ENCODE results near the gene HOMER3. TPM values are rescaled to one million over a fixed set of nuclear protein-coding genes. Genes with fewer than 3 reads are reported as not detected.
A peak's percentile ranks its signal among the peaks of the same experiment; 100 is the strongest.

The HOMER3 gene
- 23.9 and 28.1 TPM in 2 replicates for total RNA-seq (2014; rRNA removed; shearing (Covaris generic))

GRCh38 chr19:18940769-18941627, at the start of gene HOMER3:
Gene HOMER3 (minus strand): TSS chr19:18941217. CDS start chr19:18938982, 2,235 bp downstream.
- peak; percentile 73 to 81 for DNase-seq

DNA sequence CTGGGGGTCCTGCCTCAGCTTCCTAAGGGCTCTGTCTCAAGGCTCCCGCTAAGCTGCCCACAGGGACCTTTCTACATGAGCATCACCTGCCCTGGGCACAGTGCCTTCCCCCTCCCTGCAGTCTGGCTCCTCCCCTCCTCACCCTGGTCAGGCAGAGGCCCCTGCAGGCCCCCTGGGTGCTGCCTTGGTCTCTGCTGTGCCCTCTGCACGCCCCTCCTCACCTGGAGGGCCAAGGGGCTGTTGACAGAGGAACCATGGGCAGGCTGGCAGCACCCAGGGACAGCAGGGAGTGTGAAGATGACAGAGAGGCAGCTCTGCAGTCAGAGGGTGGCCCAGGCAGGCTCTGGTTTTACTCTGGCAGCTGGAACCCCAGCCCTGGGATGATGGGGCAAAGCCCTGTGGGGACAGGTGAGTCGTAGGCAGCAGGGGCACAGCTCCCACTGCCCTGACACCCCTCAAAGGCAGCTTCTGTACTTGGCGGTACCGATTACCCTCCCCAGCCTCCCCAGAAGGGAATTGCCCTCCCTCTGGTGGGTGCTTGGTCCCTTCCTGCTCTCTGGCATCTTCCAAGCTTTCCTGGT, 49.2 kb upstream of the HOMER3 start:
- H3K4me3 ChIP-seq = no peak overlapping the region
- peaks cover 10% of the 10 kb centered on the region for H3K36me3 ChIP-seq
- H3K4me1 ChIP-seq = no peaks in the 10 kb centered on the region
- no peaks in the 10 kb centered on the region for H3K9me3 ChIP-seq (replicated peaks)
- H3K27ac ChIP-seq = no peak overlapping the region
- H3K27me3 ChIP-seq = no peaks in the 10 kb centered on the region
- no peak for DNase-seq

More at GRCh38 chr19:18940769-18941627, at the start of gene HOMER3:
- H3K4me3 ChIP-seq = peak within 1 kb of the TSS; percentile 78
- H3K9me3 ChIP-seq (replicated peaks) = no peaks in the 10 kb centered on the region
- H3K27me3 ChIP-seq = no peaks in the 10 kb centered on the region
- peaks cover 3% of the 10 kb centered on the region; the same call in 1 of the 2 replicates for H3K36me3 ChIP-seq
- H3K4me1 ChIP-seq = peaks cover 2% of the 10 kb centered on the region; the same call in 1 of the 2 replicates
- H3K27ac ChIP-seq = peak within 1 kb of the TSS; percentile 44

GRCh38 chr19:18989316-18989715, 48.3 kb upstream of the HOMER3 start:
- Histone ChIP-seq H3K27ac (no peak overlapping the region), H3K27me3 (peaks cover under 1% of the 10 kb centered on the region), H3K9me3 (replicated peaks) (no peaks in the 10 kb centered on the region), H3K4me3 (no peak overlapping the region), H3K36me3 (peaks cover 5% of the 10 kb centered on the region), H3K4me1 (no peaks in the 10 kb centered on the region)
- no peak for DNase-seq

- no peak overlapping the region for H3K4me3 ChIP-seq
- no peak for DNase-seq
- H3K27ac ChIP-seq = no peak overlapping the region
- no peaks in the 10 kb centered on the region for H3K36me3 ChIP-seq
- no peaks in the 10 kb centered on the region for H3K4me1 ChIP-seq
- no peaks in the 10 kb centered on the region for H3K9me3 ChIP-seq (replicated peaks)
- H3K27me3 ChIP-seq = peaks cover 3% of the 10 kb centered on the region
Measured at GRCh38 chr19:18987456-18987855, 46.4 kb upstream of the HOMER3 start.

GRCh38 chr19:18985257-18985656, 44.2 kb upstream of the HOMER3 start:
- Histone ChIP-seq H3K27ac (no peak overlapping the region), H3K4me3 (no peak overlapping the region), H3K36me3 (no peaks in the 10 kb centered on the region), H3K27me3 (peaks cover 8% of the 10 kb centered on the region), H3K9me3 (replicated peaks) (no peaks in the 10 kb centered on the region), H3K4me1 (no peaks in the 10 kb centered on the region)
- DNase-seq = peak in 1 of 2 experiments; percentile 32

- Histone ChIP-seq H3K9me3 (replicated peaks) (no peaks in the 10 kb centered on the region), H3K27me3 (peaks cover 8% of the 10 kb centered on the region), H3K27ac (no peak overlapping the region), H3K36me3 (no peaks in the 10 kb centered on the region), H3K4me3 (no peak overlapping the region), H3K4me1 (no peaks in the 10 kb centered on the region)
- no peak for DNase-seq
Measured at GRCh38 chr19:18984251-18984650, 43.2 kb upstream of the HOMER3 start.

GRCh38 chr19:18982669-18983068, 41.7 kb upstream of the HOMER3 start:
- H3K4me1 ChIP-seq = no peaks in the 10 kb centered on the region
- no peak for DNase-seq
- no peak overlapping the region for H3K4me3 ChIP-seq
- H3K27ac ChIP-seq = no peak overlapping the region
- H3K27me3 ChIP-seq = peaks cover 8% of the 10 kb centered on the region
- H3K36me3 ChIP-seq = no peaks in the 10 kb centered on the region
- no peaks in the 10 kb centered on the region for H3K9me3 ChIP-seq (replicated peaks)

DNA sequence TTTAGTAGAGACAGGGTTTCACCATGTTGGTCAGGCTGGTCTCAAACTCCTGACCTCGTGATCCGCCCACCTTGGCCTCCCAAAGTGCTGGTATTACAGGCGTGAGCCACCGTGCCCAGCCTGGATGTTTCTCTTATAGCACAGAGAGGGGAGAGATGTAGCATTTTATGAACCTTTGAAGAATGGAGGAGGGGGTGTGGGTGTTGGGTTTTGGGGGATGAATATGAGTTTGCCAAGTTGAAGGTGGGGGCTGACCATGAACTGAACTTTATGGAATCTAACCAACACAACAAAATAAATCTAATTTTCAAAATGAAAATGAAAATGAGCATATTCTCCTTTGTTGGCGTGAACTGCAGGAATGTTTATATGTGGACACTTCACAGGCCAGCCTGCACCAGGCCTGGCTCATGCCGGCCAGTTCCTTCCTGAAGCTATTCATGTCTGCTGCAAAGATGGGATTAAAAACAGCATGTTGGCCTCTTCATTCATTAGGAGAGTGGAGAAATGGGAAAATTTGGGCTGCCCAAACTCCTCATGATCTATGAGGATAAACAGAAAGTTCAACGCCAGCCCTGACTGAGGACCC, 39.5 kb upstream of the HOMER3 start:
- H3K27me3 ChIP-seq = peaks cover 8% of the 10 kb centered on the region
- no peak overlapping the region for H3K4me3 ChIP-seq
- no peaks in the 10 kb centered on the region for H3K36me3 ChIP-seq
- DNase-seq = no peak
- H3K9me3 ChIP-seq (replicated peaks) = no peaks in the 10 kb centered on the region
- no peak overlapping the region for H3K27ac ChIP-seq
- no peaks in the 10 kb centered on the region for H3K4me1 ChIP-seq

GRCh38 chr19:18978616-18979015, 37.6 kb upstream of the HOMER3 start:
- Histone ChIP-seq H3K4me3 (no peak overlapping the region), H3K27ac (no peak overlapping the region), H3K36me3 (no peaks in the 10 kb centered on the region), H3K9me3 (replicated peaks) (no peaks in the 10 kb centered on the region), H3K27me3 (peaks cover 5% of the 10 kb centered on the region; the same call in 1 of the 2 replicates), H3K4me1 (no peaks in the 10 kb centered on the region)
- no peak for DNase-seq

DNA sequence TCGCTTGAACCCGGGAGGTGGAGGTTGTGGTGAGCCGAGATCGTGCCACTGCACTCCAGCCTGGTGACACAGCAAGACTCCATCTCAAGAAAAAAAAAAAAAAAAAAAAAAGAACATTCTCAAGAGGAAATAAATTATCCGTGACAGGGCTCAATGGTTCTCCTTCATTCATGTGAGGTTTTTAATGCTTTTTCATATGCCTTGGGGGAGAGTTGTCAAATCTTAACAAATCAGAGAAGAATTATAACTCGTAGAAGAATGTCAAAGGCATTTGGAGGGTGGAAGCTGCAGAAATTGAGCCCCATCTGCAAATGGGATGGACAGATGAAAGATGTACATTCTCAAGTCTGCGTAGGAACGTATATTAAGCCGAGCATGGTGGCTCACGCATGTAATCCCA, 34.9 kb upstream of the HOMER3 start:
- H3K36me3 ChIP-seq = no peaks in the 10 kb centered on the region

DNA sequence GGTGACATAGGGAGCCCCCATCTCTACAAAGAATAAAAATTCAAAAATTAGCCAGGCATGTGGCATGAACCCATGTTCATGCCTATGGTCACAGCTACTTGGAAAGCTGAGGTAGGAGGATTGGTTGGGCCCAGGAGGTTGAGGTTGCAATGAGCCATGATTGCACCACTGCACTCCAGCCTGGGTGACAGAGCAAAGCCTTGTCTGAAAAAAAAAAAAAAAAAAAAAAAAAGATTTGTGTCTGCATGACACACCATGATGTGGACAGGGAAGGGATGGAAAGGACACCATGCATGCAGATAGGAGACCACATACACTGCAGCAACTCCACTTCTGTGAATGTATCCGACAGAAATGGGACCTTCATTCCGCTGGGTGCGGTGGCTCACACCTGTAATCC, 34.0 kb upstream of the HOMER3 start:
- DNase-seq = no peak

More for the DNA sequence above, 34.9 kb upstream of the HOMER3 start:
- DNase-seq = no peak
- Histone ChIP-seq H3K27ac (no peak overlapping the region), H3K9me3 (replicated peaks) (no peaks in the 10 kb centered on the region), H3K4me1 (peaks cover 5% of the 10 kb centered on the region; the same call in 1 of the 2 replicates), H3K27me3 (peaks cover under 1% of the 10 kb centered on the region; the same call in 1 of the 2 replicates), H3K4me3 (no peak overlapping the region)

DNA sequence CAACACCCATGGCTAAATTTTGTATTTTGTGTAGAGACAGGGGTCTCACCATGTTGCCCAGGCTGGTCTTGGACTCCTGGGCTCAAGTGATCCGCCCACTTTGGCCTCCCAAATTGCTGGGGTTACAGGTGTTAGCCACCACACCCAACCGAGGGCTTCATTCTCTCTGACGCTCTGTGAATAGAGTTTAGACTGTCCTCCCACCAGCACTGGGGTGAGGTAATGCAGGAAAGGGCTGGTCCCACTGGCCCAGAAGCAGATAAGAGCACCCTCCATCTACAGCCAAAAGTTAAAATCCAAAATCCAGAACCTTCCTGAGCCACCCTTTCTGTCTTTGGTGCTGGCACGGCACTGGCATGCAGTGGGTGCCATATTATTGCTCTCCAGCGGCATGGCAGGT, 31.8 kb upstream of the HOMER3 start:
- DNase-seq = no peak
- no peaks in the 10 kb centered on the region for H3K9me3 ChIP-seq (replicated peaks)
- H3K36me3 ChIP-seq = no peaks in the 10 kb centered on the region
- H3K4me1 ChIP-seq = peaks cover 14% of the 10 kb centered on the region
- no peak overlapping the region for H3K27ac ChIP-seq
- no peaks in the 10 kb centered on the region for H3K27me3 ChIP-seq
- H3K4me3 ChIP-seq = no peak overlapping the region

More for the DNA sequence above, 34.0 kb upstream of the HOMER3 start:
- Histone ChIP-seq H3K4me3 (no peak overlapping the region), H3K4me1 (peaks cover 10% of the 10 kb centered on the region), H3K27me3 (no peaks in the 10 kb centered on the region), H3K9me3 (replicated peaks) (no peaks in the 10 kb centered on the region), H3K27ac (no peak overlapping the region), H3K36me3 (no peaks in the 10 kb centered on the region)

DNA sequence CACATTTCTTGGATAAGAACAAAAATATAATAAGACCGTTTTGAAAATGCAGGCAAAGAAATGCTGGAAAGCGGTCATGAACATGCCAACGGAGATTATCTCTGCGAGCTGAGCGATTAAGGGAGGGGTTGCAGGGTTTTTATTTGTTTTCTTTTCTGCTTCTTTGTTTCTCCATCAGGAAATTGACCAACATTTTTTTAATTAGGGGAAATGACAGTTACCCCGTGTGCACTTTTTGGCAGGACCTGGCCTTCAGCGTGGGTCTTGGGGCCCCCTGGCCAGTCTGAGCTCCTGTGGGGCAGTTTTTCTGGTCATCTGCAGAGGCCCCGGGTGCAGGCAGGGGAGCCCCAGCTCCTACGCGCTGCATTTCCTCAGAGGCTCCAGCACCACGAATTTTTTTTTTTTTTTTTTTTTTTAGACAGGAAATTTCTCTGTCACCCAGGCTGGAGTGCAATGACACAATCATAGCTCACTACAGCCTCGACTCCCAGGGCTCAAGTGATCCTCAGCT, 31.3 kb upstream of the HOMER3 start:
- H3K36me3 ChIP-seq = no peaks in the 10 kb centered on the region
- H3K4me1 ChIP-seq = peaks cover 14% of the 10 kb centered on the region
- H3K27ac ChIP-seq = no peak overlapping the region
- no peaks in the 10 kb centered on the region for H3K27me3 ChIP-seq
- no peak overlapping the region for H3K4me3 ChIP-seq
- no peaks in the 10 kb centered on the region for H3K9me3 ChIP-seq (replicated peaks)
- DNase-seq = no peak

DNA sequence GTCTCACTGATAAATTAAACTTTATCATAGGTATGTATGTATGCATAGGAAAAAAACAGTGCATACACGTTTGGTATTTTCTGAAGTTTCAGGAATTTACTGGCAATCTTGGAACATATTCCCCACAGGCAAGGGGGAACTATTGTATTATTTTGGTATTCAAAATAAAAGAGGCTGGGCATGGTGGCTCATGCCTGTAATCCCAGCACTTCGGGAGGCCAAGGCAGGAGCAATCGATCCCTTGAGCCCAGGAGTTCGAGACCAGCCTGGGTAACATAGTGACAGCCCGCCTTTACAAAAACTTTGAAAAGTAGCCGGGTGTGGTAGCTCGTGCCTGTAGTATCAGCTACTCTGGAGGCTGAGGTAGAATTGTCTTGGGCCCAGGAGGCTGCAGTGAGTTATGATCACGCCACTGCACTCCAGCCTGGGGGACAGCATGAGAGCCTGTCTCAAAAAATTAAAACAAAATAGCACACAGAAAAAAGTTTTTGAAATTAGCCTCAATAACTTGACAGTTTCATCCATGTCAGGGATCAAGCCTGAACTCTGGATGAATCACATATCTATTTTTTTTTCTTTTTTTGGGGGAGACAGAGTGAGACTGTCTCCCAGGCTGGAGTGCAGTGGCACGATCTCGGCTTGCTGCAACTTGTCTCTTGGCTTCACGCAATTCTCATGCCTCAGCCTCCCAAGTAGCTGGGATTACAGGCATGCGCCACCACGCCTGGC, 29.1 kb upstream of the HOMER3 start:
- Histone ChIP-seq H3K4me3 (no peak overlapping the region), H3K27ac (peak overlapping the region; percentile 42; the same call in 1 of the 2 replicates), H3K27me3 (no peaks in the 10 kb centered on the region), H3K4me1 (peaks cover 17% of the 10 kb centered on the region), H3K9me3 (replicated peaks) (no peaks in the 10 kb centered on the region), H3K36me3 (no peaks in the 10 kb centered on the region)
- DNase-seq = peak; percentile 20 to 28

Measured in SJCRH30 (cell line).